Endothelial cell of umbilical vein (primary cell): ENCODE measurements around the gene SMG9. TPM values are rescaled to one million over a fixed set of nuclear protein-coding genes. Genes with fewer than 3 reads are reported as not detected.

Experiments
- BruUV-seq: library from RNA; stranded (reverse); fragments of 400-500 nt; replicated peaks from 2 replicates; lab custom pipeline; 2021; lab: Mats Ljungman, UMichigan
- CTCF ChIA-PET: fragments of 300-600, 350-600 bp; sonication (Branson Sonifier 250); formaldehyde crosslinking; loops from one replicate; lab custom pipeline; 2021; ENCODE audit warnings: antibody characterized with exemption, inconsistent platforms; lab: Charles Lee
- POLR2A ChIA-PET: fragments of 300-600, 350-600 bp; sonication (Branson Sonifier 250); formaldehyde crosslinking; loops from one replicate; lab custom pipeline; 2021; ENCODE audit warnings: antibody characterized with exemption, inconsistent platforms; lab: Charles Lee
- DNase-seq: peaks from one replicate; pipeline ENCODE4 v3.0.0-alpha.2; 2011; ENCODE audit warnings: low read depth, low spot score
- FAIRE-seq: peaks from 2 replicates; lab custom pipeline; 2011; peaks lifted over from hg19 to GRCh38; lab: Jason Lieb, UNC
- H2AFZ ChIP-seq: 2 replicates; pipeline ENCODE4 v1.6.0; 2012; ENCODE audit warnings: low read depth, low read length, control low read depth, inconsistent platforms
- H3K27ac ChIP-seq: 2 replicates; pipeline ENCODE4 v1.5.1; 2011; ENCODE audit warnings: low read depth, mild to moderate bottlenecking, control low read depth, low read length, moderate library complexity; ENCODE audit not compliant: insufficient read depth
- H3K27me3 ChIP-seq, 2 experiments: 2 replicates each; pipeline versions ENCODE4 v1.6.0 to v1.6.1; 2011; ENCODE audit warnings: low read length in 2 of 2, mixed read lengths in 1 of 2; ENCODE audit not compliant: control insufficient read depth in 2 of 2, insufficient read depth in 2 of 2
- H3K36me3 ChIP-seq, 2 experiments: 2 replicates in 1 of 2; 3 replicates in 1 of 2; pipeline ENCODE4 v1.5.1; 2011; ENCODE audit warnings: low read length in 2 of 2, mild to moderate bottlenecking in 1 of 2, moderate library complexity in 1 of 2; ENCODE audit not compliant: control insufficient read depth in 2 of 2, insufficient read depth in 2 of 2; ENCODE audit errors: extremely low read depth in 1 of 2
- H3K4me1 ChIP-seq: 3 replicates; pipeline ENCODE4 v1.5.1; 2011; ENCODE audit warnings: mild to moderate bottlenecking, low read length; ENCODE audit not compliant: control insufficient read depth, insufficient read depth; ENCODE audit errors: extremely low read depth
- H3K4me2 ChIP-seq: 2 replicates; pipeline ENCODE4 v1.6.1; 2011; ENCODE audit warnings: low read length, control low read depth, mixed read lengths; ENCODE audit not compliant: insufficient read depth
- H3K4me3 ChIP-seq, 3 experiments: fragments of 200-600 bp in 1 of 3; sonication (generic), shearing (Covaris generic) in 1 of 3; replicated peaks in 1 of 3; 2 replicates each; pipeline ENCODE4 v1.5.1; 2011 to 2016; ENCODE audit warnings: control low read depth in 3 of 3, low read length in 3 of 3, mild to moderate bottlenecking in 2 of 3, inconsistent platforms in 1 of 3, low read depth in 1 of 3, moderate library complexity in 1 of 3; ENCODE audit not compliant: insufficient read depth in 1 of 3
- H3K79me2 ChIP-seq: 2 replicates; pipeline ENCODE4 v1.6.0; 2012; ENCODE audit warnings: low read length, inconsistent platforms; ENCODE audit not compliant: control insufficient read depth, insufficient read depth
- H3K9ac ChIP-seq: replicated peaks from 2 replicates; pipeline ENCODE3; 2011; ENCODE audit warnings: low read length, control low read depth; ENCODE audit not compliant: insufficient read depth; ENCODE audit errors: extremely low read depth
- H3K9me1 ChIP-seq: replicated peaks from 3 replicates; pipeline ENCODE4 v1.6.0; 2011; ENCODE audit warnings: mild to moderate bottlenecking, low read length; ENCODE audit not compliant: control insufficient read depth, insufficient read depth; ENCODE audit errors: extremely low read depth
- H3K9me3 ChIP-seq: replicated peaks from 2 replicates; pipeline ENCODE4 v1.5.1; 2012; ENCODE audit warnings: low read length, inconsistent platforms; ENCODE audit not compliant: control insufficient read depth, insufficient read depth
- H4K20me1 ChIP-seq: replicated peaks from 2 replicates; pipeline ENCODE3; 2011; ENCODE audit warnings: mild to moderate bottlenecking, low read length; ENCODE audit not compliant: control insufficient read depth, insufficient read depth; ENCODE audit errors: extremely low read depth
- EZH2 ChIP-seq: IDR thresholded peaks from 2 replicates; pipeline ENCODE4 v1.6.1; 2012; ENCODE audit warnings: borderline replicate concordance, low read depth, mild to moderate bottlenecking, moderate library complexity, low read length, inconsistent platforms; ENCODE audit not compliant: severe bottlenecking
- JUN ChIP-seq: IDR thresholded peaks from 2 replicates; pipeline ENCODE4 v1.6.1; 2011; ENCODE audit warnings: borderline replicate concordance, low read depth; ENCODE audit not compliant: insufficient read length, insufficient read depth
- MAX ChIP-seq: IDR thresholded peaks from 2 replicates; pipeline ENCODE4 v1.6.1; 2011; ENCODE audit not compliant: insufficient read depth, insufficient read length
- MYC ChIP-seq: IDR thresholded peaks from one replicate; pipeline ENCODE4 v1.6.1; 2011; ENCODE audit warnings: mild to moderate bottlenecking, low read depth, low read length
- POLR2A ChIP-seq: IDR thresholded peaks from 2 replicates; pipeline ENCODE4 v1.6.1; 2012; ENCODE audit warnings: low read depth, mild to moderate bottlenecking, control low read depth, low read length
- POLR2AphosphoS5 ChIP-seq: IDR thresholded peaks from 2 replicates; pipeline ENCODE4 v1.6.1; 2012; ENCODE audit warnings: low read depth, mild to moderate bottlenecking, control low read depth, low read length, moderate library complexity; ENCODE audit not compliant: insufficient read depth
- dilution Hi-C: fragments of 300-500 bp; cut with MboI; formaldehyde crosslinking; loops from one replicate; pipeline ENCODE4 v1.15.0; 2019; ENCODE audit warnings: low sequenced_read_pairs; ENCODE audit not compliant: extremely low pct_ligation_motif_present
- intact Hi-C: fragments of 100-400 bp; cut with micrococcal nuclease; formaldehyde crosslinking; loops from one replicate; pipeline ENCODE4 v1.10.0; 2022
- polyA plus RNA-seq, 4 experiments: library from polyadenylated mRNA; depleted of rRNA in 3 of 4; stranded (reverse) in 3 of 4; unstranded in 1 of 4; fragments of >200 nt; gene quantifications; 2 replicates each; pipeline versions ENCODE4 v1.2.1 to v1.2.3, GENCODE V29; 2011 to 2012; ENCODE audit warnings: missing spikeins in 1 of 4
- total RNA-seq: library from RNA; stranded (reverse); gene quantifications from 2 replicates; pipeline ENCODE4 v1.2.3, GENCODE V29; 2021
- TF ChIP-seq, protein P1 (sequence below), 2 donors: IDR thresholded peaks; 1 replicate in 1 of 2; 2 replicates in 1 of 2; pipeline ENCODE4 v1.5.1; 2011; ENCODE audit warnings: low read length in 2 of 2, mild to moderate bottlenecking in 2 of 2, moderate library complexity in 2 of 2, control low read depth in 1 of 2, inconsistent platforms in 1 of 2, low read depth in 1 of 2; ENCODE audit not compliant: insufficient read depth in 1 of 2; ENCODE audit errors: extremely low read depth in 1 of 2

The SMG9 gene
- total and polyA plus RNA-seq, 2 donors (not counting 3 experiments of a cell fraction or from before 2014, with no cell fraction given) = 25.5 to 45.0 TPM

DNA sequence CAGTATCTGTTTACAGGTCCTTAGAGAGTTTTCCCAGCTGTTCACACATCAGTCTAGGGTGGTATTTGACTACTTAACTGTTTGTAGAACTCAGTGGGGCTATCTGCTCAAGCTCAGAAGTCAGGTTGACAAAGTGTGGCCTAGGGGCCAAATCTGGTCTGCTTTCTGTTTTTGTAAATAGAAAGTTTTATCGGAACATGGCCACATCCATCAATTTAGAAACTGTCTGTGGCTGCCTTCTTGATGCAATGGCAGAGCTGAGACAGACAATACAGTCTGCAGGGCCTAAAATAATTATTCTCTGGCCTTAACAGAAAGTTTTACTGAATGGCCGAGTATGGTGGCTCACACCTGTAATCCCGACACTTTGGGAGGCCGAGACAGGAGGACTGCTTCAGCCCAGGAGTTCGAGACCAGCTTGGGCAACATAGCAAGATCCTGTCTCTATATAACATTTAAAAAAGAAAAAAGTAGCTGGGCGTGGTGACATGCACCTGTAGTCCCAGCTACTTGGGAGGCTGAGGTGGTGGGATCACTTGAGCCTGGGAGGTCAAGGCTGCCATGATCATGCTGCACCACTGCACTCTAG is 2.4 kb downstream of the SMG9 start:
- Histone ChIP-seq H3K9me1 (no peaks in the 10 kb centered on the region), H2AFZ (no peak overlapping the region), H3K4me3 (no peak overlapping the region), H3K4me2 (peak overlapping the region; percentile 43), H3K9ac (no peak overlapping the region), H3K9me3 (no peaks in the 10 kb centered on the region), H3K79me2 (peaks cover 25% of the 10 kb centered on the region), H3K27me3 (no peaks in the 10 kb centered on the region), H3K4me1 (peaks cover 26% of the 10 kb centered on the region), H3K36me3 (peaks cover 23 to 24% of the 10 kb centered on the region in 2 experiments), H4K20me1 (no peaks in the 10 kb centered on the region), H3K27ac (peak overlapping the region; percentile 97)
- CTCF ChIA-PET = interaction anchor here (1.0 to 4.3 kb wide), 10 partner anchors 9 to 90 kb away, joined by 3 to 25 read pairs (median 6); partner anchors contain the start of gene PLAUR
- dilution Hi-C loops = no loop called here
- FAIRE-seq = no peak
- DNase-seq = no peak
- intact Hi-C loops = loop anchor here (10.0 kb wide), 1 partner anchor 362 kb away; the partner anchor contains the start of gene ZNF225
- TF ChIP-seq POLR2AphosphoS5 = no peak
- TF ChIP-seq EZH2 = no peak
- TF ChIP-seq MYC = no peak
- TF ChIP-seq POLR2A = no peak
- TF ChIP-seq, protein P1, sequence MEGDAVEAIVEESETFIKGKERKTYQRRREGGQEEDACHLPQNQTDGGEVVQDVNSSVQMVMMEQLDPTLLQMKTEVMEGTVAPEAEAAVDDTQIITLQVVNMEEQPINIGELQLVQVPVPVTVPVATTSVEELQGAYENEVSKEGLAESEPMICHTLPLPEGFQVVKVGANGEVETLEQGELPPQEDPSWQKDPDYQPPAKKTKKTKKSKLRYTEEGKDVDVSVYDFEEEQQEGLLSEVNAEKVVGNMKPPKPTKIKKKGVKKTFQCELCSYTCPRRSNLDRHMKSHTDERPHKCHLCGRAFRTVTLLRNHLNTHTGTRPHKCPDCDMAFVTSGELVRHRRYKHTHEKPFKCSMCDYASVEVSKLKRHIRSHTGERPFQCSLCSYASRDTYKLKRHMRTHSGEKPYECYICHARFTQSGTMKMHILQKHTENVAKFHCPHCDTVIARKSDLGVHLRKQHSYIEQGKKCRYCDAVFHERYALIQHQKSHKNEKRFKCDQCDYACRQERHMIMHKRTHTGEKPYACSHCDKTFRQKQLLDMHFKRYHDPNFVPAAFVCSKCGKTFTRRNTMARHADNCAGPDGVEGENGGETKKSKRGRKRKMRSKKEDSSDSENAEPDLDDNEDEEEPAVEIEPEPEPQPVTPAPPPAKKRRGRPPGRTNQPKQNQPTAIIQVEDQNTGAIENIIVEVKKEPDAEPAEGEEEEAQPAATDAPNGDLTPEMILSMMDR (IDR thresholded peaks at IDR 0.05; ENCODE audit: extremely low read depth in 1 of 2, insufficient read depth in 1 of 2, low read depth in 1 of 2, low read length in 2 of 2) = no peak
- TF ChIP-seq MAX = no peak
- TF ChIP-seq JUN = no peak
- POLR2A ChIA-PET = interaction anchor here (0.7 to 1.8 kb wide), 3 partner anchors 74 to 482 kb away, joined by 4 to 8 read pairs (median 6); no protein-coding TSS in a partner anchor
- no TSS peak for BruUV-seq
